GM23248 (cell line): Measurements from ENCODE around the gene PAPOLB. TPM values are rescaled to one million over a fixed set of nuclear protein-coding genes. Genes with fewer than 3 reads are reported as not detected.

Experiments used
- DNase-seq: peaks from one replicate; pipeline ENCODE4 v3.0.0-alpha.2; 2015
- H2AFZ ChIP-seq: fragments of 200-600 bp; sonication (generic); 2 replicates; pipeline ENCODE4 v1.6.1; 2016; ENCODE audit warnings: antibody characterized with exemption
- H3F3A ChIP-seq: fragments of 200-600 bp; sonication (generic); 2 replicates; pipeline ENCODE4 v1.6.1; 2016; ENCODE audit warnings: mild to moderate bottlenecking, antibody characterized with exemption, mixed run types; ENCODE audit not compliant: insufficient read depth
- H3K27ac ChIP-seq: fragments of 200-600 bp; sonication (generic); 2 replicates; pipeline ENCODE4 v1.5.1; 2016; ENCODE audit warnings: mild to moderate bottlenecking
- H3K27me3 ChIP-seq: fragments of 200-600 bp; sonication (generic); replicated peaks from 2 replicates; pipeline ENCODE4 v1.6.1; 2016; ENCODE audit warnings: mild to moderate bottlenecking; ENCODE audit not compliant: insufficient read depth
- H3K36me3 ChIP-seq: fragments of 200-600 bp; sonication (generic); 2 replicates; pipeline ENCODE4 v1.6.1; 2016; ENCODE audit warnings: low read depth, mild to moderate bottlenecking
- H3K4me1 ChIP-seq: fragments of 200-600 bp; sonication (generic); 2 replicates; pipeline ENCODE4 v1.6.1; 2016; ENCODE audit warnings: mild to moderate bottlenecking; ENCODE audit not compliant: insufficient read depth
- H3K4me2 ChIP-seq: fragments of 200-600 bp; sonication (generic); one replicate; pipeline ENCODE4 v1.6.1; 2016; ENCODE audit warnings: mild to moderate bottlenecking; ENCODE audit not compliant: unreplicated experiment
- H3K4me3 ChIP-seq: fragments of 200-600 bp; sonication (generic); 2 replicates; pipeline ENCODE4 v1.5.1; 2016; ENCODE audit warnings: mild to moderate bottlenecking
- H3K79me2 ChIP-seq: fragments of 200-600 bp; sonication (generic); 2 replicates; pipeline ENCODE4 v1.6.1; 2016; ENCODE audit warnings: mild to moderate bottlenecking; ENCODE audit not compliant: insufficient read depth
- H3K9ac ChIP-seq: fragments of 200-600 bp; sonication (generic); 2 replicates; pipeline ENCODE4 v1.6.1; 2016; ENCODE audit warnings: mild to moderate bottlenecking
- H3K9me2 ChIP-seq: fragments of 200-600 bp; sonication (generic); 2 replicates; pipeline ENCODE4 v1.6.1; 2016; ENCODE audit warnings: mixed run types, mild to moderate bottlenecking, moderate library complexity; ENCODE audit not compliant: insufficient read depth
- H3K9me3 ChIP-seq: fragments of 200-600 bp; sonication (generic); one replicate; pipeline ENCODE4 v1.6.1; 2017; ENCODE audit warnings: low read depth
- H4K20me1 ChIP-seq: fragments of 200-600 bp; sonication (generic); 2 replicates; pipeline ENCODE4 v1.6.0; 2016; ENCODE audit not compliant: insufficient read depth
- EZH2 ChIP-seq: fragments of 200-600 bp; sonication (generic); IDR thresholded peaks from 2 replicates; pipeline ENCODE4 v1.6.1; 2018; ENCODE audit warnings: antibody characterized with exemption, mild to moderate bottlenecking; ENCODE audit not compliant: insufficient read depth, poor library complexity, severe bottlenecking
- EZH2phosphoT487 ChIP-seq: fragments of 200-600 bp; sonication (generic); IDR thresholded peaks from 2 replicates; pipeline ENCODE4 v1.6.1; 2018; ENCODE audit warnings: antibody characterized with exemption, moderate library complexity, mild to moderate bottlenecking, low read depth; ENCODE audit not compliant: insufficient read depth
- whole genome bisulfite sequencing, 2 experiments: methylation state at CpG; one replicate each; pipeline ENCODE4 v1.1.6; 2015 to 2017; ENCODE audit warnings: low lambda C conversion rate in 2 of 2, low coverage in 1 of 2; ENCODE audit errors: missing lambda C conversion rate in 2 of 2; 5-methylcytosine and 5-hydroxymethylcytosine counted together
- in situ Hi-C: fragments of 300-500 bp; cut with MboI; formaldehyde crosslinking; loops from 2 replicates; pipeline ENCODE4 v1.15.0; 2020
- polyA plus RNA-seq: library from polyadenylated mRNA; unstranded; fragments of >200 nt; fragmentation: Nextera tagmentation; extraction: Ambion mirVana; gene quantifications from 2 replicates; pipeline ENCODE4 v1.2.1, GENCODE V29; 2016
- total RNA-seq: library from RNA; depleted of rRNA; stranded (reverse); fragments of >200 nt; shearing (Covaris generic); gene quantifications from 2 replicates; pipeline ENCODE4 v1.2.3, GENCODE V29; 2014

Gene PAPOLB
- total and polyA plus RNA-seq, 2 experiments from 2014 or later, result 0.11 TPM; not detected in 1

GRCh38 chr7:4819560-4820404 is 42.0 kb downstream of the PAPOLB start:
- DNase-seq, result no peak
- H3K4me3 ChIP-seq, result no peak overlapping the region
- H3K27me3 ChIP-seq, result no peaks in the 10 kb centered on the region
- no peak overlapping the region for H3K9ac ChIP-seq
- H4K20me1 ChIP-seq, result no peaks in the 10 kb centered on the region
- no peak overlapping the region for H2AFZ ChIP-seq
- TF ChIP-seq EZH2 (no peak), EZH2phosphoT487 (no peak)
- H3F3A ChIP-seq, result no peaks in the 10 kb centered on the region
- H3K36me3 ChIP-seq, result no peaks in the 10 kb centered on the region
- H3K27ac ChIP-seq, result no peak overlapping the region
- H3K4me1 ChIP-seq, result no peaks in the 10 kb centered on the region
- no peaks in the 10 kb centered on the region for H3K9me3 ChIP-seq
- 88 to 90% methylated on average over 38 to 39 of the region's 39 CpGs for WGBS, 2 experiments
- H3K9me2 ChIP-seq, result no peaks in the 10 kb centered on the region
- H3K79me2 ChIP-seq, result no peaks in the 10 kb centered on the region
- in situ Hi-C loops, result no loop called here
- no peak overlapping the region for H3K4me2 ChIP-seq

- Histone ChIP-seq H3K9ac (no peak overlapping the region), H3K79me2 (no peaks in the 10 kb centered on the region), H3K9me3 (no peaks in the 10 kb centered on the region), H2AFZ (no peak overlapping the region), H3K27me3 (no peaks in the 10 kb centered on the region), H3K9me2 (no peaks in the 10 kb centered on the region), H3K36me3 (no peaks in the 10 kb centered on the region), H3K4me2 (no peak overlapping the region), H3K27ac (no peak overlapping the region), H3K4me3 (no peak overlapping the region), H3K4me1 (no peaks in the 10 kb centered on the region), H3F3A (no peaks in the 10 kb centered on the region), H4K20me1 (no peaks in the 10 kb centered on the region)
- in situ Hi-C loops, result no loop called here
- no peak for DNase-seq
- 85 to 88% methylated on average over 23 to 32 of the region's 32 CpGs for WGBS, 2 experiments
- TF ChIP-seq EZH2phosphoT487 (no peak), EZH2 (no peak)
Observed at GRCh38 chr7:4818000-4818794, 43.6 kb downstream of the PAPOLB start.

- H3K4me2 ChIP-seq, result no peak overlapping the region
- H3K9me3 ChIP-seq, result no peaks in the 10 kb centered on the region
- no peaks in the 10 kb centered on the region for H3K9me2 ChIP-seq
- in situ Hi-C loops, result no loop called here
- no peak overlapping the region for H3K4me3 ChIP-seq
- no peak overlapping the region for H3K9ac ChIP-seq
- H3K27me3 ChIP-seq, result no peaks in the 10 kb centered on the region
- WGBS, 2 experiments, result 59 to 77% methylated on average over 32 to 37 of the region's 38 CpGs
- no peaks in the 10 kb centered on the region for H3K4me1 ChIP-seq
- DNase-seq, result peak; percentile 19
- H3K79me2 ChIP-seq, result no peaks in the 10 kb centered on the region
- no peaks in the 10 kb centered on the region for H3F3A ChIP-seq
- H3K36me3 ChIP-seq, result no peaks in the 10 kb centered on the region
- no peaks in the 10 kb centered on the region for H4K20me1 ChIP-seq
- no peak overlapping the region for H3K27ac ChIP-seq
- TF ChIP-seq EZH2, result no peak
- TF ChIP-seq EZH2phosphoT487, result no peak
- H2AFZ ChIP-seq, result no peak overlapping the region
Observed at GRCh38 chr7:4817178-4817901, 44.5 kb downstream of the PAPOLB start.

- no peaks in the 10 kb centered on the region for H3K4me1 ChIP-seq
- H3K4me3 ChIP-seq, result no peak overlapping the region
- no peak overlapping the region for H3K27ac ChIP-seq
- in situ Hi-C loops, result no loop called here
- no peaks in the 10 kb centered on the region for H3K36me3 ChIP-seq
- H2AFZ ChIP-seq, result no peak overlapping the region
- no peak overlapping the region for H3K9ac ChIP-seq
- no peak overlapping the region for H3K4me2 ChIP-seq
- no peaks in the 10 kb centered on the region for H3K9me3 ChIP-seq
- H3K79me2 ChIP-seq, result no peaks in the 10 kb centered on the region
- H3K27me3 ChIP-seq, result no peaks in the 10 kb centered on the region
- no peaks in the 10 kb centered on the region for H4K20me1 ChIP-seq
- DNase-seq, result no peak
- 86 to 91% methylated on average over 12 to 26 of the region's 26 CpGs for WGBS, 2 experiments
- H3K9me2 ChIP-seq, result no peaks in the 10 kb centered on the region
- TF ChIP-seq EZH2phosphoT487 (no peak), EZH2 (no peak)
- H3F3A ChIP-seq, result no peaks in the 10 kb centered on the region
Observed at GRCh38 chr7:4816419-4817080, 45.3 kb downstream of the PAPOLB start.
